HepG2 (cell line): ENCODE data around the gene EBF4. TPM values are rescaled to one million over a fixed set of nuclear protein-coding genes. Genes with fewer than 3 reads are reported as not detected.
A peak's percentile ranks its signal among the peaks of the same experiment; 100 is the strongest.

Experiments used
- ATAC-seq: fragments of 200-7000 bp; cut with Tn5 transposase; 3 replicates; pipeline ENCODE4 v1.9.1; 2020; ENCODE audit warnings: mild to moderate bottlenecking, moderate library complexity
- BruUV-seq: library from RNA; stranded (reverse); fragments of 400-500 nt; replicated peaks from 2 replicates; lab custom pipeline; 2021; lab: Mats Ljungman, UMichigan
- CTCF ChIA-PET: fragments of 300-600 bp; formaldehyde crosslinking; extraction: SDS; loops from one replicate; lab custom pipeline; 2021; ENCODE audit warnings: low total read pairs, inconsistent platforms, low intra/inter-chr PET ratio; lab: Yijun Ruan, JAX
- POLR2A ChIA-PET: fragments of 350-600 bp; sonication (Branson Sonifier 250); formaldehyde crosslinking; loops from one replicate; lab custom pipeline; 2020; ENCODE audit warnings: antibody characterized with exemption, inconsistent platforms; lab: Yijun Ruan, JAX
- DNase-seq: peaks from one replicate; pipeline ENCODE4 v3.0.0-alpha.2; 2015; ENCODE audit warnings: low spot score
- FAIRE-seq: peaks from 3 replicates; lab custom pipeline; 2011; peaks lifted over from hg19 to GRCh38; lab: Jason Lieb, UNC
- H2AFZ ChIP-seq: one replicate; pipeline ENCODE4 v1.6.1; 2011; ENCODE audit warnings: low read length, inconsistent platforms
- H3K27ac ChIP-seq: fragments of 300-600 bp; 3 replicates; pipeline ENCODE4 v1.8.0; 2011; ENCODE audit warnings: mixed run types, mild to moderate bottlenecking, mixed read lengths, low read length, inconsistent platforms; ENCODE audit not compliant: insufficient read depth; ENCODE audit errors: extremely low read length
- H3K27me3 ChIP-seq, 2 experiments: fragments of 200-600 bp in 1 of 2; 2 replicates in 1 of 2; 3 replicates in 1 of 2; pipeline versions ENCODE4 v1.6.0 to v1.8.0; 2011; ENCODE audit warnings: low read length in 2 of 2, mild to moderate bottlenecking in 2 of 2, moderate library complexity in 2 of 2, inconsistent platforms in 1 of 2; ENCODE audit not compliant: insufficient read depth in 2 of 2, control insufficient read depth in 1 of 2
- H3K36me3 ChIP-seq, 2 experiments: fragments of 200-600 bp in 1 of 2; replicated peaks in 1 of 2; 2 replicates in 1 of 2; 3 replicates in 1 of 2; pipeline versions ENCODE4 v1.5.1 to v1.8.0; 2011; ENCODE audit warnings: low read length in 2 of 2, inconsistent platforms in 1 of 2; ENCODE audit not compliant: insufficient read depth in 2 of 2, control insufficient read depth in 1 of 2
- H3K4me1 ChIP-seq: 2 replicates; pipeline ENCODE4 v1.5.1; 2012; ENCODE audit warnings: low read length, inconsistent platforms; ENCODE audit not compliant: insufficient read depth
- H3K4me2 ChIP-seq: 2 replicates; pipeline ENCODE4 v1.6.0; 2011; ENCODE audit warnings: low read depth, low read length, inconsistent platforms
- H3K4me3 ChIP-seq, 3 experiments: fragments of 200-600 bp in 1 of 3; sonication (generic), shearing (Covaris generic) in 1 of 3; replicated peaks in 1 of 3; 2 replicates each; pipeline ENCODE4 v1.5.1; 2011 to 2016; ENCODE audit warnings: low read length in 3 of 3, inconsistent platforms in 2 of 3, low read depth in 2 of 3, mild to moderate bottlenecking in 2 of 3, control low read depth in 1 of 3, mixed read lengths in 1 of 3; ENCODE audit not compliant: insufficient read depth in 1 of 3
- H3K79me2 ChIP-seq: one replicate; pipeline ENCODE4 v1.6.1; 2011; ENCODE audit warnings: low read length, inconsistent platforms; ENCODE audit not compliant: insufficient read depth
- H3K9ac ChIP-seq: 2 replicates; pipeline ENCODE4 v1.6.0; 2011; ENCODE audit warnings: mild to moderate bottlenecking, low read depth, low read length, inconsistent platforms; ENCODE audit not compliant: insufficient read depth
- H3K9me3 ChIP-seq: 2 replicates; pipeline ENCODE4 v1.5.1; 2012; ENCODE audit warnings: mild to moderate bottlenecking, low read length
- H4K20me1 ChIP-seq: 2 replicates; pipeline ENCODE4 v1.6.0; 2011; ENCODE audit warnings: inconsistent platforms, mild to moderate bottlenecking, low read length, moderate library complexity; ENCODE audit not compliant: insufficient read depth
- BORCS8-MEF2B ChIP-seq: sonication (generic); formaldehyde crosslinking; IDR thresholded peaks from 2 replicates; pipeline ENCODE4 v1.8.0; 2022; ENCODE audit warnings: mild to moderate bottlenecking, missing genetic modification reagents
- BRF2 ChIP-seq: sonication (generic); formaldehyde crosslinking; IDR thresholded peaks from 2 replicates; pipeline ENCODE4 v1.8.1; 2022; ENCODE audit warnings: mild to moderate bottlenecking, missing genetic modification reagents
- CHCHD3 ChIP-seq: sonication (generic); formaldehyde crosslinking; IDR thresholded peaks from 2 replicates; pipeline ENCODE4 v1.8.0; 2022; ENCODE audit warnings: mild to moderate bottlenecking, missing genetic modification reagents, moderate library complexity
- KDM4B ChIP-seq: sonication (generic); formaldehyde crosslinking; IDR thresholded peaks from 2 replicates; pipeline ENCODE4 v1.4.0; 2020; ENCODE audit warnings: missing genetic modification reagents
- NR0B2 ChIP-seq: sonication (generic); formaldehyde crosslinking; IDR thresholded peaks from 2 replicates; pipeline ENCODE4 v1.4.0; 2020; ENCODE audit warnings: mild to moderate bottlenecking, missing genetic modification reagents
- ZNF333 ChIP-seq: sonication (generic); formaldehyde crosslinking; IDR thresholded peaks from 2 replicates; pipeline ENCODE4 v1.4.0; 2020; ENCODE audit warnings: mild to moderate bottlenecking, missing genetic modification reagents, borderline replicate concordance
- ZNF574 ChIP-seq: sonication (generic); formaldehyde crosslinking; IDR thresholded peaks from 2 replicates; pipeline ENCODE4 v1.4.0; 2020; ENCODE audit warnings: missing genetic modification reagents
- ZNF687 ChIP-seq: sonication (generic); formaldehyde crosslinking; IDR thresholded peaks from 2 replicates; pipeline ENCODE4 v1.5.1; 2020; ENCODE audit warnings: mild to moderate bottlenecking, missing genetic modification reagents, moderate library complexity
- ZNF777 ChIP-seq: sonication (generic); formaldehyde crosslinking; IDR thresholded peaks from 2 replicates; pipeline ENCODE4 v1.4.0; 2020; ENCODE audit warnings: missing genetic modification reagents
- WGBS: methylation state at CpG from one replicate; pipeline ENCODE4 v1.1.6; 2017; ENCODE audit warnings: low lambda C conversion rate; 5-methylcytosine and 5-hydroxymethylcytosine counted together
- in situ Hi-C: cut with HindIII; loops from 2 replicates; pipeline ENCODE4 v1.10.0; 2017; ENCODE audit warnings: low pct_unique_long_range_greater_than_20kb; ENCODE audit not compliant: extremely low pct_ligation_motif_present
- intact Hi-C: fragments of 100-400 bp; cut with micrococcal nuclease; formaldehyde crosslinking; loops from one replicate; pipeline ENCODE4 v1.10.0; 2022; ENCODE audit not compliant: unreplicated experiment
- polyA plus RNA-seq, 8 experiments: library from polyadenylated mRNA; depleted of rRNA in 3 of 8; stranded (reverse) in 7 of 8; unstranded in 1 of 8; fragments of >200 nt; fragmentation: Illumina TruSeq in 4 of 8; extraction: Trizol in 4 of 8; gene quantifications; 2 replicates each; pipeline versions ENCODE4 v1.2.1 to v1.2.3, GENCODE V29; 2011 to 2016; ENCODE audit warnings: low read depth in 4 of 8, missing spikeins in 1 of 8, mixed read lengths in 1 of 8; ENCODE audit not compliant: insufficient read depth in 1 of 8
- total RNA-seq, 5 experiments: library from RNA; depleted of rRNA; stranded (reverse); fragments of >200 nt; fragmentation: Illumina TruSeq; extraction: Trizol; gene quantifications; 2 replicates each; pipeline ENCODE4 v1.2.3, GENCODE V29; 2016; ENCODE audit warnings: low read depth in 1 of 5

EBF4 gene
- total and polyA plus RNA-seq, 2 of the 13 experiments (the other 11 are each of a cell fraction or from before 2014, with no cell fraction given): 0.84 to 2.2 TPM

GRCh38 chr20:2755451-2756055, 63.0 kb downstream of the EBF4 start:
- CTCF ChIA-PET: interaction anchor here (2.9 kb wide), 1 partner anchor 96 kb away, joined by 27 read pairs; no protein-coding TSS in a partner anchor
- H3K4me1 ChIP-seq: peaks cover 29% of the 10 kb centered on the region
- TF ChIP-seq ZNF777 (CRISPR knock-in tag) (0 out of 2 replicates have a peak, but pooled peaks have one; percentile 18), ZNF687 (peak; percentile 29; the same call in 1 of the 2 replicates), NR0B2 (CRISPR knock-in tag) (no peak), CHCHD3 (CRISPR knock-in tag) (0 out of 2 replicates have a peak, but pooled peaks have one; percentile 51), ZNF574 (peak; percentile 13; the same call in 1 of the 2 replicates), ZNF333 (0 out of 2 replicates have a peak, but pooled peaks have one; percentile 42), BORCS8-MEF2B (CRISPR knock-in tag) (0 out of 2 replicates have a peak, but pooled peaks have one; percentile 31), BRF2 (CRISPR knock-in tag) (no peak), KDM4B (CRISPR knock-in tag) (no peak)
- TF ChIP-seq, all 625 proteins: peak for 6
- H3K79me2 ChIP-seq: no peaks in the 10 kb centered on the region
- BruUV-seq: no TSS peak
- H3K27me3 ChIP-seq: peaks cover 20 to 73% of the 10 kb centered on the region in 2 experiments
- FAIRE-seq (no peak), DNase-seq (no peak), ATAC-seq (no peak)
- H3K27ac ChIP-seq: no peak overlapping the region
- H3K4me3 ChIP-seq: no peak overlapping the region
- no peak overlapping the region for H3K4me2 ChIP-seq
- no peak overlapping the region for H2AFZ ChIP-seq
- in situ Hi-C loops (loop anchor here (5.0 to 10.0 kb wide), 2 partner anchors 89 to 107 kb away; partner anchors contain the start of genes PCED1A and VPS16), intact Hi-C loops (loop anchor here (1.0 kb wide), 1 partner anchor 97 kb away; no protein-coding TSS in a partner anchor)
- H3K36me3 ChIP-seq: no peaks in the 10 kb centered on the region
- H3K9me3 ChIP-seq: no peaks in the 10 kb centered on the region
- POLR2A ChIA-PET: no interaction called here
- WGBS: 20% methylated on average over 17 of the region's 18 CpGs
- no peak overlapping the region for H3K9ac ChIP-seq
- 0 out of 2 replicates have a peak, but pooled peaks cover 3% of the 10 kb centered on the region for H4K20me1 ChIP-seq
